GM18867 (cell line): Measurements from ENCODE around the gene PIGC.
"Not testable (repeated sequence)": the region's sequence is repeated elsewhere in the genome, so short reads cannot be mapped to it uniquely, and the experiment has no call there.

ENCODE experiments used
- ATAC-seq: cut with Tn5 transposase; IDR thresholded peaks from one replicate; pipeline ENCODE4 v1.9.1; 2021; ENCODE audit warnings: mild to moderate bottlenecking, moderate library complexity; ENCODE audit not compliant: unreplicated experiment

PIGC gene

DNA sequence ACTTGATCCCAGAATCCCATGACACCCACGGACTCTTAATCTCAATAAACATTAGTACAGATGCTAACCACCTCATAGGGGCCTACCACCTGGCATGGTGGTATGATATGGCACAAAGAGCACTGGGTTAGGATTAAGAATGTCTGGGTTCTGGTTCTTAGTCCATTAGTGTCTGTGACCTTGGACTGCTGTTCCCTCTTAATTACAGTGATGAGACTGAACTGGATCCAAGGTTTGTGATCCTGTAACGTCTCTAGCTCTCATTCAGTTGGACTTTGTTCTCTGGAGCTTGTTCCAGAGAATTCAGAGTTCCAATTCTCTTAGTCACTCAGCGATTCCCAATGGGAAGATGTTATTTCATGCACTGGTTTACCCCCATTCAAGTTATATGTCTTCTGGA lies 23.6 kb upstream of the PIGC start:
- ATAC-seq = no peak

DNA sequence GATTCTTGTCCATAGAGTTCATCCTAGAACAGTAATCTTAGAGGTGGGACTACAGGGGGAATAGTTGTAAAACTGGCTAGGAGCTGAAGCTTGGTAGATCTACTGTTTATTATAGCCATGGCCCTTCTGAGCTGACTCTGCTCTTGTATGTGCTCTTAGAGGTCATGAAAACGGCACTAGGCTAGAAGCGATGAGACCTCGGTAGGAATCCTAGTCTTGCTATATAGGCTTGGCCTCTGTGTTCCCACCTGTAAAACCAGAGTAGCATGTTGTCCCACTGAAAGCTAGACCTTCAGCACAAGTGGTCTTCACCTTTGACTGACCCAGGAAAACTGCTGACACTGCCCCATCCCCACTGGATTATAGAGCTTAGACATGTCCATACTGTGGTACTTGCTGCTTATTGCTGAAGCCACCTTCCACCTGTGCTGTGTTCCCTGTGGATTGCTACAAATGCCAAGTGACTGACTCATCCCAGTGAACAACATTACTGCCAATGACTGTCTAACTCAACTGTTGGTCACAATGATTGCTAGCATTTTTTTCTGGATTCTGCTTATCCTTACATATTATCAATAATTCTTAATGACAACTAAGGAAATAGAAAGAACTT lies 23.0 kb upstream of the PIGC start:
- no peak for ATAC-seq

DNA sequence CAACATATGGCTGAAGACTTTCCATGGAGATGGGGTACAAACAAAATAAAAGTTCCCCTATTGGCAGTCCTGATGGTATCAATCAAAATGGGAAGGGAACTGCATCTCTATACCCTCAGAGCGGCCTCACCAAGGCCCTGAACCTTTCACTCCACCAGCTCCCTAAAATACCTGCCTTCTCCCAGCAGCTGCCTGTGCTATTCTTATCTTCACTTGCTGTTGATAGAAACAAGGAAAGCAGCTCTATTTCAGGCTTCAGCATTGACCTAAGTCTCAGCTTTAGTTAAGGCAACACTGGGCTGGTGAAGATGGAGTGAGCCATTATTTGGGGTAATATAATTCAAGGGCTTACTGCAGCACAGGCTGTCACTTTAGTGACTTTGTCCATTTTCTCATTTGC lies 21.7 kb upstream of the PIGC start:
- ATAC-seq = no peak

DNA sequence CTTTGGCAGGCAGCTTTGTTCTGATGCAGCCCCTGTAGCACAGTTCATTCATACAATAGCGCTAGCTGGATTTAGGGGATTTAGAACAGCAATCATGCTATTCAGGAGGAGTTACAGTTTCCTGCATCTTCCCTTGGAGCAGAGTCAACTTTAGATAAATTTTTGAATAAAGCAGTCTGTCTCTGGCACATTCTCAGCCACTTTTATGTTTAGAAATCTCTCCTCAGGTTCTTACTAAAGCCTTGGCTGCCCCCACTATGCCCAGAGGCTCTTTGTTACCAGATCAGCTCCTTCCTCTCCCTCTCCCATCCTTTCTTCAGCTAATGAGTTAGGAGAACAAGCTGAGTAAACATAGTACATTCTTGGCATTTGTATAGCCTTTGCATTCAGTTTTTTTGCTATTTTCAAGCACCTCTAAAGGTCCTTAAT lies 17.0 kb upstream of the PIGC start:
- ATAC-seq = no peak

DNA sequence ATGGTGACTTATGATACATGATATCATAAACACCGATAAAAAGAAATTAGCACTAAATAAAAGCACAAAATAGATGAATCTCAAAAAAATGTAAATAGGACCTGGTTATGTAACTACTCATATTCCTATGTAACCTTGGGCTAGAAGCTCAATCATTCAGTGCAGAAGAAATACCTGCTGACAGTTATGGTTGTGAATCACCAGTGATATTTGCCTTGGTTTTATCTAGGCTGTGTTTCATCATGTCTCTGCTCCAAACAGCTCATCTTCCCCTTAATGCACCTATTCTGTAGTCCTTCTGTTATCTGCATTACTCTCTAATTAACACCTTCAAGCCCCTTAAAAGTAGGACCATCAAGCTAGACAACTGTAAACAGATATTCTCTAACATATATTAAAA lies 16.3 kb upstream of the PIGC start:
- ATAC-seq = no peak

DNA sequence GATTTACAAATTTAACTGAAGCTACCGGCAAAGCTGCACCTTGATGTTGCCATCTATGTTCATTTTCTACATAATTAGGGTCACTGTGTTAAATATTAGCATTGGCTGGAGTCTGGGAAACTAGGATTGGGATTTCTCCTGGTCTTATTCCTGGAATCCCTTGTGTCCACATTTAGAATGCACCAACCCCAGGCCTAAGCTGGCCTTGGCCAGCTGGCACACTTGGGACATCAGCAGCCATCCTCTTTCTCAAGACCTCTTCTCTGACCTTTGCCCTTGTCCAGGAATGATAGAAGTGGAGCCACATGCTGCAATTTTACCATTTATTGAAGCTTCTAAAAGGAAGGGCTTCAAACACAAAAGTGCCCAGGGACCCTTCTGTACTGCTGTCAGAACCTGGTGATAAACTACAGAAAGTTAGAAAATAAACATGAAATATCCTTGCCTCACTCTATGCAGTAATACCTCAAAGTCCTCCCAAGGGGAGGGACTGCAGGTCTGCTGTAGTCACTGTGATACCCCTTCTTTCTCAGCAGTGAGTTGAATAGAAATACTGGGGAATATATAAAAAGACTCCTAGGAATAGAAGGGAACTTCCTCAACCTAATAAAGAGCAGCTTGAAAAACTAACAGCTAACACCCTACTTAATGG lies 13.7 kb upstream of the PIGC start:
- ATAC-seq = no peak

DNA sequence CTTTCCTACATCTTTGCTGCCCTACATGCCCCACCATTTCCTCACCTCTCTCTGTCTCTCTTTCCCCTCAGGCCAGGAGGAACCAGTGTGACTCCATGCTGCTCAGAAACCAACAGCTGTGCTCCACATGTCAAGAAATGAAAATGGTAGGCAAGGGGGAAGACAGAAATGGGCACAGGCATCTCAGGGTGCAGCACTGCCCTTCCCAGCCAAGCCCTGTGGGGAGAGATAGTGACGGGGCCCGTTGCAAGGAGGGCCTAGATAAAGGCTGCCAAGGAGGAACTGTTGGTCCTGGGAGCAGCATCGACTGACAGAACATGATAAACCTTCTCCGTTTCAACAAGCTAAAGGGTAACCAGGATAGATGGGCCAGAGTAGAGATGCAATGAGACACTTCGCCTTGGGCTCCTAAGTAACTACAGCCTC lies 12.5 kb upstream of the PIGC start:
- ATAC-seq = no peak

DNA sequence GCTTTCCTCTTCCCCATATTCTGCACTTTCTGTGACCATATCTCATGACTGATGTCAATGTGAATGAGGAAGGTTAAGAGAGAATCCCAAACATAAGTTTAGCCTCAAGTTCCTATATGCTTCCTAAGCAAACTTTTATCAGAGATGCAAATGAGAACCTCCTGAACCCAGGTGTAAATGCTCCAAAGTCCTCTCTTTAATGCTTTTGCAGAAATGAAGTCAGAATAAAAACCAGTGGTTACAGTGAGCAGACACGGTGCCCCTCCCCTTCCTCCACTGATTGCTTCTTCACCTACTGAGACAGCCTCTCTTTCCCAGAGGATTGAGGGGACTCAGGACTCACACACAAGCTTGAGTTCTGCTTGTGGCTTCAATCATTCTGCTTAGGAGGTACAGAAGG lies 11.6 kb upstream of the PIGC start:
- no peak for ATAC-seq

DNA sequence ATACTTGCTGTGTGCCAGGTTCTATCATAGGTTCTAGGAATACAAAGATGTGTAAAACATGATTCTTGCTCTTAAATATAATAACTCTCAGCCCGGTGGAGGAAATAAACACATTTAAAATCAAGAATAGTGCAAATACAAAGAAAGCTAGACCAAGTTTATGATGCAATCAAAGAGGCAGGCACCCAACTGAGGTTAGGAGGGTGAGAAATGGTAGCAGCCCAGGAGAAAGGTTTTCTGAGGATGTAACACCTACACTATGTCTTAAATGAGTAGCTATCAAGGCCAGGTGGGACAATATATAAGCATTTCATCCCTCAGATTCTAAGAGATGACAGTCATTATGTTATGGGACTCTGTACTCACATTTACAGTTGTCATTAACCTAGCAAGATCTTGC lies 9.7 kb upstream of the PIGC start:
- ATAC-seq = no peak

DNA sequence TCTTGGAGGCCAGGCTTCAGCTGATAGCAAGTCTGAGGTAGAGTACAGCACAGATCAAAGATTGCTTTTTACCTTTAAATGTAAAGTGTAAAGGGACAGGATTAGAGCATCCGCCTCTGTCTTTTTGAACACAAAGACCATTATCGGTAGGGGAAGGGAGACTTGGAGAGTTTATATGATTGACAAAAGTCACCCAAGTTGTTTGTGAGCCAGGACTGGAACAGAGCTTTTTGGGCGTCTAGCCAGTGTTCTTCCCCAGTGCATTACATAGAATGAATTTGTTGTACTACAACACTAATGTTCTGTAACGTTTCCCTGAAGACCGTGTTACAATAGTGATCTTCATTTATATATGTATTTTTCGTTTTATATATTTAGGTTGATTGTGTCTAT lies 9.3 kb upstream of the PIGC start:
- no peak for ATAC-seq

DNA sequence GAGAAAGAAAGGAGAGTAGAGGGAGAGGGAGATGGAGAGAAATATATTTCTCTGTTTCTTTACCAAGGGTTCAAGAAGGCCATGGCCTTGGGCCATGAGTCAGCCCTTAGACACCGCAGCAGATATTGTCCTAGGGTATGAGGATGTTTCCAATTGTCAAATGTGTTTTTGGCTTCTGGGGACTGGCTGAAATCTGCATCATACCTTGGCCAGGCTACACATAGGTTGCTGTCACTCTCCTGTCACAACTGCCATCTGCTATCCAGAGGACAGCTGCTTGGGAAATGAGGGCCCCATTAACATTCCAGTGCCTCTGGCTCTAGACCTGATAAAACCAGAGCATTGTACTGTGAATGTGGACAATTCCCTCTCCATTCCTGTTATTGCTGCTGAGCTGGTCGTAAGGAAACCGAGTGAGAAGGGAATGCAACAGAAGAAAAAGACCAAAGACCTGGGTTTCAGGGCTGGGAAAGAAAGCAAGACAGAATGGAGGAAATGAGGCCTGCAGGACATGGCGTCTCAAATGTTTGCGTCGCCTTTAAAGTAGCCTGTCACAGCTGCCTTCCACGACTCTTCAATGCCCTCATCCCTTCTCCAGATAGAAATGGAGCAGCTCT lies 8.8 kb upstream of the PIGC start:
- no peak for ATAC-seq

DNA sequence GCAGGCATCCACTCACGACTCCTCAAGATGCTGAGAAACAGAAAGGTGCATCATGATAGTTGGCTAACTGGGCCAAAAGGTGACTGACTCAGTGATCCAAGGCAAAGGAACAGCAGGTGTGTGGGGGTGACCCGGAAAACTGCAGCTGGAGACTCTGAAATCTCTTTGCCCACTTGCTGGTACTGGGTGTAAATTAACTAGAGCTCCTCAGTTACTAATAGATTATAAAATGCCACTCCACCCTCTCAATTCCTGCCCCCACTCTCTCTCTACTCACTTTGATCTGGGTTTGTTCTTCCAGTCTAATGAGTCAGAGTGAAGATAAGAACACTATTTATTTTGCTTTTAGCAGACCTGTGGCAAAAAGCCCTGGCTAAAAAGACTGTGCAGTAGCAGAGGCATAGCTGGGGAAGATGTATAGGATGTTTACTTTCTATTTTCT lies 7.2 kb upstream of the PIGC start:
- no peak for ATAC-seq

DNA sequence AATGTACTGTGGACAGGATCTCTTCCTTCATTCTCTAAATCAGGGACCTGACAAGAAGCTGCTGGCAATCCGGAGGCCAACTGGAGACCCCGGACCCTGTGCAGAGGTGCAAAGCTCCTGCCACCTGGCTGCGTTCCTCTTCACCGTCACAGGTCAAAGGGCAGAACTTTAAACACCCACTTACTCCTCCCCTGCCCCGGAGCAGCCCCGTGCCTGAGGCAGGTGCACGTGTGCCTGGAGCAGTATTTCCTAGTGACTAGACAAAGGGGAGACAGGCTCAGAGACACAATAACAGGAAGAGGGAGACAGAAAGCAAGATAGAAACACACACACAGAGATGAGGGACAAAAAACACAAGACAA lies 6.6 kb upstream of the PIGC start:
- no peak for ATAC-seq

DNA sequence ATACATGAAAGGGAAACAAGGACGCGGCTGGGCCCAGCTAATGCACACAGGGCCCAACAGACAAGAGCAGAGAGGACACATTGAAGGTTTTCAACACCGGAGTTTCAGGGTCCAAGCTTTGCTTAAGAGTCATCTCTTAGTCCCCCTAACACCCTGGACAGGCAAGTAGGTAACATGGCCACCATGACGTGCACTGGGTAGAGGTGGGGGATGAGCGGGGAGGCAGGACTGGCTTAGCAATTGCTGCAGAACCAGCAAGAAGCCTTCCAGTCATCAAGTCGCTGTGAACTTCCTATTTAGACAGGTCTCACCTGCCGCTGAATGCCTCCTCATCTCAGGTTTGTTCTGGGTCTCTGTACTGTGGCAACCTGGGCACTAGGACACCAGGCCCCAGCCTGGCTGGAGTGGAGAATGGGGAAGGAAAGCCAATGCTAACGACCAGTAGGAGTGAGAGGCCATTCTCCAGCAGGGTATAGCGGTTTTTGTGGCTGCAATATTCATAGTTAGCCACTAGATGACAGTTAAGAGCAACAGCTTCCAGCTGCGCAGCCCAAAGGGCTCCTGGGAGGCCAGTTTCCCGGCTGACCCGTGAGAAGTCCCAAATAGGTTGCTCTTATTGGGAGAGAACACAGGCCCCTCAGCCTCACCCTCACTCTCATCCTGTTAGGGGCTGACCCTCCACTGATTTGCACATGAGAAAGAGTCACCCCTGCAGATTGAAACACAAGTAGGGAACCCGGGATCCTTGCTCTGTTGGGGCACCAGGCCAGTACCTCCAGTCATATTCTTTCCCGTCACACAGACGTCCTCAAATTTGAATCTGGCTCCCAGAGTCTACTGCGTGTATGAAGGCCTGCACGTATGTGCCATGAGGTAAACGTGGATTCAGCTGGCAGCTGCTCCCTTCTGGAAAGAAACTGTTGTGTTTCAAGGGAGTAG lies 6.0 kb upstream of the PIGC start:
- ATAC-seq = peak; percentile 92

DNA sequence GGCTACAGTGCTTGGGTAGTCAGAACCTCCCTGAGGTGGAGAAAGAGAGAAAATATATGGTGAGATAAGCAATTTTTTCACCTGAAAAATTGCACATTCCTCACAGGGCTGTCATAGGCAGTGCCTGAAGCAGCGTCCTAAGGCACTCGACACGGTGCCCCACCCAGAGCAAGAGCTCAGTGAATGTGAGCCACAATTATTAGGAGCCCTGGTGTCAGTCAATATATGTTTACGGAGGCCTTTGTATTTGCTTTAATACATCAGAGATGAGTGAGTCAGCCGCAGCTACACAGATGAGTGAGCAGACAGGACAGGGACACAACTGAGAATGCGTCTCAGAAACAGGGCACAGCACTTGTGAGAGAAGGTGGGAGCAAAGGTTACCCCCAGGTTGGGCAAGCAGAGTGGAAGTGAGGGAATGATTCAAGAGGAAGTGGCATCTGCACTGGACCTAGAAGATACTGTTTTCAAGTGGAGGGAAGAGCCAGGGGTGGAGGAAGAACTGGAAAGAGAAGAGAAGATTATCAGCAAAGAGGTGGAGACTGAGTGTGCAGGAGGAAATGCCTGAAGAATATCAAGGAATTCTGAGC lies 5.2 kb upstream of the PIGC start:
- no peak for ATAC-seq

DNA sequence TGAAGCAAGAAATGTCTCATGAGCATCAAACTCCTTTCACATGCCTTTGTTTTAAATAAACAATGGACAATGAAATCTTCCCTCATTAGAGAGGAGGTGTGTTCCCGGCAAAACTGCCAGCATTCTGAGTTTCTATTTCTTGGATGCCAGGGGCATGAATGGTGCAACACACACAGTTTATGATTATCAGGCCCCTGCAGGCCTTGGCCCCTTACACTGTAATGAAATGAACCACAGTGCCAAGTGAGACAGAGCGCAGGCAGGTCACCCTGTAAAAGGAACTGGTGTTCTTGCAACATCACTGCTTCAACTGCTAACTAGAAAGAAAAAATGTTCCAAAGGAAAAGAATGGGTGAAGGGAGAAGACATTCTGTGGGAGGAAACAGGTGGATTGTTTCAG lies 3.8 kb upstream of the PIGC start:
- no peak for ATAC-seq

DNA sequence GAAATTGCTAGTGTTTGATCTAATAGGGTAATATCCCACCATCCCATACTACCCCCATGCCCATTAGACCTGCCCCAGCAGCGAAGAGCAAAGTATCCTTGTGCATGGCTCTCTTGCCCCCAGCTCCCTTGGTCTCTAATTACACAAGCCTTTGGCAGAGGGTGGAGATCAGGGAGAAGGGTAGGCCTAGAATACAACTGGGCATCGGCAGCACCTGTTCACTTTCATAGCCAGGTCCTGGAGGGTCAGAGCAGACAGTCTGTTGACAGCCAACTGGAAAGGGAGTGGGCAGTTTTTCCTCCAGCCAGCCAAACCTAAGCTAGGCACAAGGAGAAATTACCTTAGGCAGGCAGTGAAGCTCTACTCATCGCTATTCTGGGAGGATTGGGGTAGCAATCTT lies 2.7 kb upstream of the PIGC start:
- no peak for ATAC-seq

DNA sequence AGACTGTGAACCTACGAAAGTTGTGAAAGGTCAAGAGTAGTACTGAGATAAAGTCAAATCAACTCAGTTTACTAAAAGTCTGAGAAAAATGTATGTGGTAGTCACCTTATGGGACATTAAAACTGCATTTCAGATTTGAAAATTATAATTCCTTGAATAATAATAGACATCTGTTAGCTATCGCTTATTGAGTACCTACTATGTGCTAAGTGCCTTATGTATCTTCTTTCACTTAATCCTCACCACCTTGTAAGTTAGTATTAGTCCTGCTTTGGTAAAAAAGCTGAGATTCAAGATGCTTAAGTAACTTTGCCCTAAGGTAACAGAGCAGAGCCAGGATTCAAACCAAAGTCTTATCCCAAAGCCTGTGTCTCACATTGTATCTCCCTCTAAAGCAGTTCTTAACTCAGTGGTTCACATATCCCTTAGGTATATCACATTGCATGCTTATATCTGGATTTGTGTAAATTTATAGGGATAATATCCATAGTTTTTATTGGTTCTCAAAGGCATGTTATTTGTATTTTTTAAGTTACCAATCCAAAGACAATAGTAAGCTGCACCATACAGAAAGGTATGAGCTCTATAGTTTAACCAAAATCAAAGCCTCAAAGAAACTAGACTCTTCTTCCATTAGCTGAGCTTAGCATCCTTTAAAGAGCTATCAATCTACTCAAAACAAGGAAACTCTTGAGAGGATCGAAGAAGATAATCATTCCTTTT lies 865 bp downstream of the PIGC start:
- no peak for ATAC-seq

DNA sequence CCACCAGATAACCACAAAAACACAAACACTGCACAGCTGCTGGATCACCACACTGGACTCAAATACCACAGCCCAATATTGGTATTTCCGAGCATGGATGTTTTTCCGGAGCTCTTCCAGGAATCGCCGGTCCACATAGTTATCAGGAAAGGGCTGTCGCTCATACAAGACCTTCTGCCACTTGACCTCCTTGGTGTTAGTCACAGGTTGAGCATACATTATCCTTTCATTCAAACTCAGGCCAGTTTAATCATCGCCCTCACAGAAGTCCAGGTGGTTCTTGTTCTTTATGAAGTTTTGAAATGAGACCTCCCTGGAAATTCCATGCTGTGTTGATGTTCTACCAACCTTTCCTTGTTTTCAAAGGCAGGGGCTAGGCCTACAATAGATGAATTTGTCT lies 1.5 kb downstream of the PIGC start:
- no peak for ATAC-seq

DNA sequence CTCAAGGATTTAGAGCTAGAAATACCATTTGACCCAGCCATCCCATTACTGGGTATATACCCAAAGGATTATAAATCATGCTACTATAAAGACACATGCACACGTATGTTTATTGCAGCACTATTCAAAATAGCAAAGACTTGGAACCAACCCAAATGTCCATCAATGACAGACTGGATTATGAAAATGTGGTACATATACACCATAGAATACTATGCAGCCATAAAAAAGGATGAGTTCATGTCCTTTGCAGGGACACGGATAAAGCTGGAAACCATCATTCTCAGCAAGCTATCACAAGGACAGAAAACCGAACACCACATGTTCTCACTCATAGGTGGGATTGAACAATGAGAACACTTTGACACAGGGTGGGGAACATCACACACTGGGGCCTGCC lies 6.7 kb downstream of the PIGC start:
- not testable (repeated sequence) for ATAC-seq
